Mesenchymal stem cell (in vitro differentiated cells and primary cell): ENCODE data around the gene LTF.

Source experiments
- DNase-seq: peaks from one replicate; pipeline ENCODE4 v3.0.0-alpha.2; 2013
- H2AFZ ChIP-seq: one replicate; pipeline ENCODE4 v1.6.1; 2013; ENCODE audit warnings: low read depth, mild to moderate bottlenecking, control low read depth, inconsistent platforms, low read length, moderate library complexity
- H2AK5ac ChIP-seq: 2 replicates; pipeline ENCODE4 v1.6.1; 2013; ENCODE audit warnings: low read length, moderate library complexity, mild to moderate bottlenecking, inconsistent platforms; ENCODE audit not compliant: severe bottlenecking
- H2BK120ac ChIP-seq: one replicate; pipeline ENCODE4 v1.6.1; 2013; ENCODE audit warnings: low read depth, mild to moderate bottlenecking, inconsistent platforms, low read length, moderate library complexity
- H2BK12ac ChIP-seq, 2 experiments: one replicate each; pipeline ENCODE4 v1.6.1; 2013; ENCODE audit warnings: inconsistent platforms in 2 of 2, low read length in 2 of 2, mild to moderate bottlenecking in 2 of 2, moderate library complexity in 2 of 2, control low read depth in 1 of 2
- H2BK15ac ChIP-seq: one replicate; pipeline ENCODE4 v1.6.1; 2013; ENCODE audit warnings: mild to moderate bottlenecking, low read depth, inconsistent platforms; ENCODE audit not compliant: poor library complexity, severe bottlenecking
- H2BK5ac ChIP-seq: 2 replicates; pipeline ENCODE4 v1.6.1; 2013; ENCODE audit warnings: low read depth, mild to moderate bottlenecking, low read length, control low read depth, inconsistent platforms; ENCODE audit not compliant: poor library complexity, severe bottlenecking
- H3K14ac ChIP-seq, 2 experiments: one replicate each; pipeline ENCODE4 v1.6.1; 2013; ENCODE audit warnings: inconsistent platforms in 2 of 2, low read length in 2 of 2, control low read depth in 1 of 2, mild to moderate bottlenecking in 1 of 2, moderate library complexity in 1 of 2
- H3K18ac ChIP-seq, 2 experiments: one replicate each; pipeline ENCODE4 v1.6.1; 2013; ENCODE audit warnings: inconsistent platforms in 2 of 2, low read length in 2 of 2, control low read depth in 1 of 2, low read depth in 1 of 2, mild to moderate bottlenecking in 1 of 2
- H3K23ac ChIP-seq, 2 experiments: one replicate each; pipeline ENCODE4 v1.6.1; 2013; ENCODE audit warnings: inconsistent platforms in 2 of 2, low read length in 2 of 2, mild to moderate bottlenecking in 2 of 2, moderate library complexity in 2 of 2, control low read depth in 1 of 2
- H3K27ac ChIP-seq: 2 replicates; pipeline ENCODE4 v1.5.1; 2013; ENCODE audit warnings: mild to moderate bottlenecking, moderate library complexity, low read length, control low read depth, inconsistent platforms; ENCODE audit not compliant: poor library complexity, severe bottlenecking
- H3K27me3 ChIP-seq, 2 experiments: 2 replicates each; pipeline versions ENCODE4 v1.6.1 to v1.7.0; 2013; ENCODE audit warnings: low read length in 2 of 2, mild to moderate bottlenecking in 2 of 2, moderate library complexity in 2 of 2, control low read depth in 1 of 2, inconsistent platforms in 1 of 2; ENCODE audit not compliant: control insufficient read depth in 1 of 2, insufficient read depth in 1 of 2
- H3K36me3 ChIP-seq, 2 experiments: 2 replicates each; pipeline versions ENCODE4 v1.6.1 to v1.7.0; 2013; ENCODE audit warnings: low read length in 2 of 2, control low read depth in 1 of 2, inconsistent platforms in 1 of 2, low read depth in 1 of 2, mild to moderate bottlenecking in 1 of 2; ENCODE audit not compliant: insufficient read depth in 2 of 2, control insufficient read depth in 1 of 2
- H3K4ac ChIP-seq, 2 experiments: one replicate each; pipeline ENCODE4 v1.6.1; 2013; ENCODE audit warnings: inconsistent platforms in 2 of 2, low read length in 2 of 2, mild to moderate bottlenecking in 2 of 2, moderate library complexity in 2 of 2, control low read depth in 1 of 2, low read depth in 1 of 2
- H3K4me1 ChIP-seq: 2 replicates; pipeline ENCODE4 v1.6.1; 2013; ENCODE audit warnings: low read depth, low read length, control low read depth; ENCODE audit not compliant: control insufficient read depth, insufficient read depth
- H3K4me2 ChIP-seq: 2 replicates; pipeline ENCODE4 v1.6.1; 2013; ENCODE audit warnings: low read length, mild to moderate bottlenecking, inconsistent platforms; ENCODE audit not compliant: poor library complexity, severe bottlenecking
- H3K4me3 ChIP-seq, 2 experiments: 2 replicates each; pipeline versions ENCODE4 v1.5.1 to v1.7.0; 2013; ENCODE audit warnings: low read length in 2 of 2, mild to moderate bottlenecking in 2 of 2, control low read depth in 1 of 2, low read depth in 1 of 2; ENCODE audit not compliant: insufficient read depth in 1 of 2
- H3K79me1 ChIP-seq: replicated peaks from 2 replicates; pipeline ENCODE4 v1.6.1; 2013; ENCODE audit warnings: mild to moderate bottlenecking, control low read depth, low read length, inconsistent platforms; ENCODE audit not compliant: poor library complexity, severe bottlenecking
- H3K9ac ChIP-seq: 2 replicates; pipeline ENCODE4 v1.7.0; 2013; ENCODE audit warnings: mild to moderate bottlenecking, low read length, moderate library complexity
- H3K9me3 ChIP-seq: 2 replicates; pipeline ENCODE4 v1.7.0; 2013; ENCODE audit warnings: mild to moderate bottlenecking, low read length; ENCODE audit not compliant: control insufficient read depth
- H4K8ac ChIP-seq: one replicate; pipeline ENCODE4 v1.6.1; 2013; ENCODE audit warnings: inconsistent platforms, mild to moderate bottlenecking, low read length, moderate library complexity
- H4K91ac ChIP-seq: one replicate; pipeline ENCODE4 v1.6.1; 2013; ENCODE audit warnings: mild to moderate bottlenecking, low read length, inconsistent platforms
- WGBS: methylation state at CpG from one replicate; pipeline ENCODE4 v1.1.7; 2013; ENCODE audit warnings: mixed read lengths; 5-methylcytosine and 5-hydroxymethylcytosine counted together

Gene LTF

DNA sequence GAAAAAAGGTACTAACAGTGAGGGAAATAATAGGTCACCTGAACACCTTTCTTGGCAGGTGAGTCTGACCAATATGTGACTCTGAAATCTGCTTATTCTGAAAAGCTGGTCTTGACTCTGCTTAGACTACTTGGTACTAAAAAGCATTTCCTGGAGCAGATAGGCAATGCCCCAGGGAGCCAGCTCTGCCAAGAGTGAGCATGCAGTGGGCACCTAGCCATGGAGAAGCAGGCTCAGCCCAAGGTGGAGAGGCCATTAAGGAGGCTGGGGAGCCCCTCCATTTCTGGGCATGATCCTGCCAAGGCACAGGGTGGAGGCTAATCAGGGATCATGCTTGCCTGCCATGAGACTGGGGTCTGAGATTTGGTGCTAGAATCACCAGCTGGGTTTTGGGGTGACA, 1.6 kb upstream of the LTF start:
- Histone ChIP-seq H3K4ac (no peak overlapping the region), H2BK5ac (no peak overlapping the region), H3K4me2 (no peak overlapping the region), H3K23ac (no peak overlapping the region), H2BK12ac (no peak overlapping the region), H3K9me3 (no peaks in the 10 kb centered on the region), H3K27ac (no peak overlapping the region), H2BK120ac (no peak overlapping the region), H3K79me1 (no peaks in the 10 kb centered on the region), H3K4me3 (no peak overlapping the region), H3K14ac (no peak overlapping the region), H2AK5ac (no peak overlapping the region), H3K9ac (no peak overlapping the region), H3K4me1 (no peaks in the 10 kb centered on the region), H3K36me3 (no peaks in the 10 kb centered on the region), H3K27me3 (peaks cover 75 to 84% of the 10 kb centered on the region in 2 experiments), H4K91ac (no peak overlapping the region), H4K8ac (no peak overlapping the region), H2BK15ac (no peak overlapping the region), H2AFZ (no peak overlapping the region), H3K18ac (no peak overlapping the region)
- no peak for DNase-seq

DNA sequence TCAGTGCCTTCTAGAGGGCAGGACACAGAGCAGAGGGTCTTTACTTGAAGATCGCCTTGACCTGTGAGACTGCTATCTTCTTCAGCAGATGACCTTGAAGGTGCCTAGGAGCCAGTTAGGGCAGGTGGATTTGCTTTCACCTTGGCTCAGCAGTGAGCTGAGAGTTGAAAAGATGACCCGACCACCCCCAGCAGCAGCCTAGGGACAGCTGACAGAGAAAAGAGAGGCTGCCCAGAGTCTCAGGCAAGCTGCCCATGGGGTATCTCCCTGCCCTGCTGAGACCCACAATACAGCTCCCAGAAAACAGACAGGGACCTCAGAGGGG, 453 bp upstream of the LTF start:
- Histone ChIP-seq H4K91ac (no peak overlapping the region), H2BK15ac (no peak overlapping the region)
- 64% methylated on average over 2 of the region's 2 CpGs for WGBS

DNA sequence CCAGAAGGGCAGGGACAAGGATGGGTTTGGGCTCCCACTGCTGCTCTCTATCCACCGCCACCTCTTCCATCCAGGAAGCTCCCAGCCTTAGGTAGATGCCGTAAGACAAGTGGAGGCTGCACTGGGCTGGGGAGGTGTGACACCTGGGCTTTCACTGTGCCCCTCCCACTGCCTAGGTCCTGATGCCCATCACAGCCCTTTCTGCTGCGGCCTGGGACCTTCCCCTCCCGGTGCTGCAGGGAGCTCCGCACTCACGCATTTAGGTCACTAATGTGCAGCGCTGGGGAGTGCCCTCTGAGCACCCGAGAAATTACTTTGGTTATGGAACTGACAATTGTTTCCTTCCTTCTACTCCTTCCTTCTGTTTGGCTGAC, 850 bp downstream of the LTF start:
- 80% methylated on average over 8 of the region's 8 CpGs for WGBS
- Histone ChIP-seq H3K36me3 (no peaks in the 10 kb centered on the region), H3K18ac (no peak overlapping the region), H3K23ac (no peak overlapping the region), H3K14ac (no peak overlapping the region), H3K27ac (no peak overlapping the region), H2BK12ac (no peak overlapping the region), H3K27me3 (peaks cover 58 to 82% of the 10 kb centered on the region in 2 experiments), H3K4ac (no peak overlapping the region), H2AFZ (no peak overlapping the region), H3K4me1 (no peaks in the 10 kb centered on the region), H2BK15ac (no peak overlapping the region), H2BK5ac (no peak overlapping the region), H3K9ac (no peak overlapping the region), H3K79me1 (no peaks in the 10 kb centered on the region), H4K91ac (no peak overlapping the region), H4K8ac (no peak overlapping the region), H3K4me2 (no peak overlapping the region), H2BK120ac (no peak overlapping the region), H2AK5ac (no peak overlapping the region), H3K4me3 (no peak overlapping the region), H3K9me3 (peaks cover 6% of the 10 kb centered on the region)
- no peak for DNase-seq

More for the DNA sequence above, 453 bp upstream of the LTF start:
- no peaks in the 10 kb centered on the region for H3K79me1 ChIP-seq
- peaks cover 6% of the 10 kb centered on the region for H3K9me3 ChIP-seq
- no peak overlapping the region for H4K8ac ChIP-seq
- H3K14ac ChIP-seq = no peak overlapping the region
- H3K4me1 ChIP-seq = no peaks in the 10 kb centered on the region
- H3K18ac ChIP-seq = no peak overlapping the region
- no peak overlapping the region for H3K4ac ChIP-seq
- peaks cover 67 to 83% of the 10 kb centered on the region in 2 experiments for H3K27me3 ChIP-seq
- H2AFZ ChIP-seq = no peak overlapping the region
- H2BK5ac ChIP-seq = no peak overlapping the region
- no peaks in the 10 kb centered on the region for H3K36me3 ChIP-seq
- H2AK5ac ChIP-seq = no peak overlapping the region
- H2BK12ac ChIP-seq = no peak overlapping the region
- no peak for DNase-seq
- H2BK120ac ChIP-seq = no peak overlapping the region
- no peak overlapping the region for H3K27ac ChIP-seq
- H3K9ac ChIP-seq = no peak overlapping the region
- H3K23ac ChIP-seq = no peak overlapping the region
- H3K4me2 ChIP-seq = no peak overlapping the region
- no peak overlapping the region for H3K4me3 ChIP-seq

DNA sequence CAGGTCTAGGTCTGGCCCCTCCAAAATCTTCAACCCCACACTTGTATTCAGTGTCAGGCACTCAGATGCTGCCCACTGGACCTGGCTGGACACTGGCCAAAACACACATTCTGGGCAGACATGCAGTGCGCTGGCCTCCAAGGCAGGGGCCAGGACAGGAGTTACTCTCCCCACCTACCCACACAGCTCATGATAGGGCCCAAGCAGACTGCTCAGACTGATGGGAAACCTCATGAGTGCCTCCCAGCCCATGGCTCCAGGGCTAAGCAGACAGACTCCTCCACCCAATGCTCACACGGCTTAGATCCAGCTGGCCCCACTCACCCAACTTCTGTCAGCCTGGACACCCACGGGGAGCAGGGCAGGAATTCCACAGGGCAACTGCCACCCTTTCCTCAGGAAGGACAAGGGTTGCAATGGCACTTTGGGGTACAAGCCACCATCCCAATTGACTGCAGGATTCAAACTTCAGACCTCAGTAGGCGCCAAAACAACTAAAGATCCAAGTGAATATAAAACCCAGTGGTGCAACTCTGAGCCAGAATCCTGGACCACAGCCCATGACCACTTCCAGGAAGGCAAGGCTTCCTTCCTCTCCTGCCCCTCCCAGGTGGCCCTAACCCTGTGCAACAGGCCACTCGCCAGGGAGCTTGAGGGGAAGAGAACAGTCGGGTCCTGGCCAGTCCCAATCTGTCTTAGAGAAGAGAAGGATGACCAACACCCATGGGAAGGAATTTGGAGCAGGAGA, 1.4 kb downstream of the LTF start:
- no peak overlapping the region for H4K91ac ChIP-seq
- no peak overlapping the region for H3K4me3 ChIP-seq
- no peaks in the 10 kb centered on the region for H3K79me1 ChIP-seq
- no peak overlapping the region for H2AK5ac ChIP-seq
- no peak overlapping the region for H3K23ac ChIP-seq
- H2AFZ ChIP-seq = no peak overlapping the region
- peaks cover 58 to 82% of the 10 kb centered on the region in 2 experiments for H3K27me3 ChIP-seq
- H3K18ac ChIP-seq = no peak overlapping the region
- no peak overlapping the region for H3K4ac ChIP-seq
- no peak overlapping the region for H3K9ac ChIP-seq
- no peaks in the 10 kb centered on the region for H3K36me3 ChIP-seq
- peak overlapping the region; percentile 17 for H2BK15ac ChIP-seq
- peaks cover 6% of the 10 kb centered on the region for H3K9me3 ChIP-seq
- 83% methylated on average over 6 of the region's 6 CpGs for WGBS
- H3K27ac ChIP-seq = no peak overlapping the region
- no peak overlapping the region for H2BK120ac ChIP-seq
- no peak for DNase-seq
- no peak overlapping the region for H2BK5ac ChIP-seq
- no peak overlapping the region for H2BK12ac ChIP-seq
- H4K8ac ChIP-seq = no peak overlapping the region
- no peak overlapping the region for H3K14ac ChIP-seq
- no peaks in the 10 kb centered on the region for H3K4me1 ChIP-seq
- no peak overlapping the region for H3K4me2 ChIP-seq
